GM06990 (cell line): ENCODE results near the gene RASA3.

Experiments
- DNase-seq: peaks from one replicate; pipeline ENCODE4 v3.0.0-alpha.2; 2011; ENCODE audit not compliant: insufficient read length; ENCODE audit errors: extremely low read depth
- H3K27me3 ChIP-seq: replicated peaks from 2 replicates; pipeline ENCODE4 v1.6.0; 2011; ENCODE audit warnings: low read length; ENCODE audit not compliant: control insufficient read depth, insufficient read depth
- H3K36me3 ChIP-seq: 2 replicates; pipeline ENCODE4 v1.5.1; 2011; ENCODE audit warnings: low read length; ENCODE audit not compliant: control insufficient read depth, insufficient read depth
- H3K4me3 ChIP-seq: replicated peaks from 2 replicates; pipeline ENCODE4 v1.5.1; 2011; ENCODE audit warnings: low read depth, mild to moderate bottlenecking, control low read depth, low read length
- CTCF ChIP-seq: IDR thresholded peaks from 2 replicates; pipeline ENCODE4 v1.5.1; 2011; ENCODE audit warnings: low read length, control low read depth, mild to moderate bottlenecking, inconsistent platforms; ENCODE audit not compliant: insufficient read depth, poor library complexity, severe bottlenecking

The RASA3 gene

DNA sequence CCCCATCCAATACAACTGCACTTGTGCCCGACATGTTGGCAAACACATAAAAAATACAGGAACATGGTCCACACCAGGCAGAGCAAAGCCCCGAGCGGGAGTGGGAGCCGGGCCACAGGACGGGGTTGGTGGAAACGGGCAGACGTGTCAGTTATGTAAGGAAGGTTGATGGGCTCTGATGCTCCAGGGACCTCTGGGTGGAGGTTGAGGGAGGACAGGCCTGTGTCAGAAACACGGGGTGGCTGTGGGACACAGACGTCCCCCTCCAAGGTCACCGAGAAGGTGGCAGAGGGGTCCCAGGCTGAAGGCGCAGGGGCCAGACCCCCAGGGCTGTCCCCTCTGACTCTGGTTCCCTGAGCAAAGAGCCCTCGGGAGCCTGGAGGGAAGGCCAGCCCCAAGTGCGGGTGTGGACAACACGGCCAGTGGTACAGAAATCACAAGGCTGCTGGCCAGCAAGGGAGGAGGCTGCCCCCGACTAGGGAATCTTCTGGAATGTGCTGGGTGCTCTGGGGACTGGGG is 127.2 kb downstream of the RASA3 start:
- DNase-seq = no peak
- no peak for TF ChIP-seq CTCF
- no peak overlapping the region for H3K4me3 ChIP-seq
- H3K27me3 ChIP-seq = no peaks in the 10 kb centered on the region
- H3K36me3 ChIP-seq = peaks cover 17% of the 10 kb centered on the region

DNA sequence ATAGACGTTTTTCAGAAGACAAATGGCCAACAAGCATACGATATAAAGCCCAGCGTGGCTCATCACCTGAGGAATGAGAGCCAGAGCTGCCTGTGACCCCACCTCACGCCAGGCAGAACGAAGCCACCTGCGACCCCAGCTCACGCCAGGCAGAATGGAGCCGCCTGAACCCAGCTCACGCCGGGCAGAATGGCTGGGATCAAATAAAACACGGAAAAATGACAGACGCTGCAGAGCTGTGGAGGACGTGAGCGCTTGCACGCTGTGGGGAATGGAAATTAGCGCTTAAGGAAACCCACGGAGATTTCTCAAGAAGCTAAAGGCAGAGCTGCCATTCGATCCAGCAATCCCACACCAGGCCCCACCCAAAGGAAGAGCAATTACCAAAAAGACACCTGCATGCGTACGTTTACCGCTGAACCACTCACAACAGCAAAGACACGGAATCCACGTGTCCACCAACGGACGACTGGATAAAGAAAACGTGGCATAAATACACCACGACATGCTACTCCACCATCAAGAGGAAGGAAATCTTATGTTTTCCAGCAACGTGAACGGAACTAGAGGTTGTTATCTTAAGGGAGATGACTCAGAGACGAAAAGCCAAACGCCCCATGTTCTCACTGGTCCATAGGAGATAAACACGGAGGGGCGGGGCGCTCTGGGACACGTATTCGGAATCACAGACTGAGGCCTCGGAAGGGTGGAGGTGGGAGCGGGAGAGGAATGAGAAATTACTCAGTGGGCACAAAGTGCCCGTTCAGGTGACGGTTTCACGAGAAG is 127.8 kb downstream of the RASA3 start:
- no peak overlapping the region for H3K4me3 ChIP-seq
- no peak for DNase-seq
- H3K36me3 ChIP-seq = peaks cover 11% of the 10 kb centered on the region
- no peak for TF ChIP-seq CTCF
- H3K27me3 ChIP-seq = no peaks in the 10 kb centered on the region

- Histone ChIP-seq H3K36me3 (peaks cover 11% of the 10 kb centered on the region), H3K4me3 (no peak overlapping the region), H3K27me3 (no peaks in the 10 kb centered on the region)
- no peak for TF ChIP-seq CTCF
- no peak for DNase-seq
Measured at GRCh38 chr13:114002771-114003321, 129.6 kb downstream of the RASA3 start.

GRCh38 chr13:114002009-114002544 is 130.3 kb downstream of the RASA3 start:
- no peak for TF ChIP-seq CTCF
- DNase-seq = no peak
- no peaks in the 10 kb centered on the region for H3K27me3 ChIP-seq
- no peak overlapping the region for H3K4me3 ChIP-seq
- H3K36me3 ChIP-seq = peaks cover 11% of the 10 kb centered on the region

DNA sequence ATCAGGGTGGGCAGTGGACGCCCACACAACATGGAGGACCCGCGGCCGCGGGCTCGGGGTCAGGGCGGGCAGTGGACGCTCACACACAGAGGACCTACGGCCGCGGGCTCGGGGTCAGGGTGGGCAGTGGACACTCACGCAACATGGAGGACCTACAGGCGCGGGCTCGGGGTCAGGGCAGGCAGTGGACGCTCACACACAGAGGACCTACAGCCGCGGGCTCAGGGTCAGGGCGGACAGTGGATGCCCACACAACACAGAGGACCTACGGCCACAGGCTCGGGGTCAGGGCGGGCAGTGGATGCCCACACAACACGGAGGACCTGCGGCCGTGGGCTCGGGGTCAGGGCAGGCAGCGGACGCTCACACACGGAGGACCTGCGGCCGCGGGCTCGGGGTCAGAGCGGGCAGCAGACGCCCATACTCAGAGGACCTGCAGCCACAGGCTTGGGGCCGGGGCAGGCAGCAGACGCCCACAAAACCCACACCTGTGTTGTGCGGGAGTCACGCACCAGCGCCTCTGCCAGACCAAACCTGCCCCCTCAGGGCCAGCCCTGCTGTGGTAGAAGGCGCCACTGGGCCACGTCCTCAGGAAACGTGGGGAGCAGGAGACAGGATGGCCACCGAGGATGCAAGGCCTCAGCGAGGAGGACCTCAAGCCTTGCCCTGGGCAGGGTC is 131.0 kb downstream of the RASA3 start:
- no peak for DNase-seq
- Histone ChIP-seq H3K27me3 (no peaks in the 10 kb centered on the region), H3K4me3 (no peak overlapping the region), H3K36me3 (peaks cover 16% of the 10 kb centered on the region)
- no peak for TF ChIP-seq CTCF
